HepG2 (cell line): ENCODE results near the gene DENND4A. TPM values are rescaled to one million over a fixed set of nuclear protein-coding genes. Genes with fewer than 3 reads are reported as not detected.

Experiments
- ATAC-seq: fragments of 200-7000 bp; cut with Tn5 transposase; 3 replicates; pipeline ENCODE4 v1.9.1; 2020; ENCODE audit warnings: mild to moderate bottlenecking, moderate library complexity
- BruUV-seq: library from RNA; stranded (reverse); fragments of 400-500 nt; replicated peaks from 2 replicates; lab custom pipeline; 2021; lab: Mats Ljungman, UMichigan
- CTCF ChIA-PET: fragments of 300-600 bp; formaldehyde crosslinking; extraction: SDS; loops from one replicate; lab custom pipeline; 2021; ENCODE audit warnings: low total read pairs, inconsistent platforms, low intra/inter-chr PET ratio; lab: Yijun Ruan, JAX
- POLR2A ChIA-PET: fragments of 350-600 bp; sonication (Branson Sonifier 250); formaldehyde crosslinking; loops from one replicate; lab custom pipeline; 2020; ENCODE audit warnings: antibody characterized with exemption, inconsistent platforms; lab: Yijun Ruan, JAX
- DNase-seq: peaks from one replicate; pipeline ENCODE4 v3.0.0-alpha.2; 2015; ENCODE audit warnings: low spot score
- FAIRE-seq: peaks from 3 replicates; lab custom pipeline; 2011; peaks lifted over from hg19 to GRCh38; lab: Jason Lieb, UNC
- H2AFZ ChIP-seq: one replicate; pipeline ENCODE4 v1.6.1; 2011; ENCODE audit warnings: low read length, inconsistent platforms
- H3K27ac ChIP-seq: fragments of 300-600 bp; 3 replicates; pipeline ENCODE4 v1.8.0; 2011; ENCODE audit warnings: mixed run types, mild to moderate bottlenecking, mixed read lengths, low read length, inconsistent platforms; ENCODE audit not compliant: insufficient read depth; ENCODE audit errors: extremely low read length
- H3K27me3 ChIP-seq, 2 experiments: fragments of 200-600 bp in 1 of 2; 2 replicates in 1 of 2; 3 replicates in 1 of 2; pipeline versions ENCODE4 v1.6.0 to v1.8.0; 2011; ENCODE audit warnings: low read length in 2 of 2, mild to moderate bottlenecking in 2 of 2, moderate library complexity in 2 of 2, inconsistent platforms in 1 of 2; ENCODE audit not compliant: insufficient read depth in 2 of 2, control insufficient read depth in 1 of 2
- H3K36me3 ChIP-seq, 2 experiments: fragments of 200-600 bp in 1 of 2; replicated peaks in 1 of 2; 2 replicates in 1 of 2; 3 replicates in 1 of 2; pipeline versions ENCODE4 v1.5.1 to v1.8.0; 2011; ENCODE audit warnings: low read length in 2 of 2, inconsistent platforms in 1 of 2; ENCODE audit not compliant: insufficient read depth in 2 of 2, control insufficient read depth in 1 of 2
- H3K4me1 ChIP-seq: 2 replicates; pipeline ENCODE4 v1.5.1; 2012; ENCODE audit warnings: low read length, inconsistent platforms; ENCODE audit not compliant: insufficient read depth
- H3K4me2 ChIP-seq: 2 replicates; pipeline ENCODE4 v1.6.0; 2011; ENCODE audit warnings: low read depth, low read length, inconsistent platforms
- H3K4me3 ChIP-seq, 3 experiments: fragments of 200-600 bp in 1 of 3; sonication (generic), shearing (Covaris generic) in 1 of 3; replicated peaks in 1 of 3; 2 replicates each; pipeline ENCODE4 v1.5.1; 2011 to 2016; ENCODE audit warnings: low read length in 3 of 3, inconsistent platforms in 2 of 3, low read depth in 2 of 3, mild to moderate bottlenecking in 2 of 3, control low read depth in 1 of 3, mixed read lengths in 1 of 3; ENCODE audit not compliant: insufficient read depth in 1 of 3
- H3K79me2 ChIP-seq: one replicate; pipeline ENCODE4 v1.6.1; 2011; ENCODE audit warnings: low read length, inconsistent platforms; ENCODE audit not compliant: insufficient read depth
- H3K9ac ChIP-seq: 2 replicates; pipeline ENCODE4 v1.6.0; 2011; ENCODE audit warnings: mild to moderate bottlenecking, low read depth, low read length, inconsistent platforms; ENCODE audit not compliant: insufficient read depth
- H3K9me3 ChIP-seq: 2 replicates; pipeline ENCODE4 v1.5.1; 2012; ENCODE audit warnings: mild to moderate bottlenecking, low read length
- H4K20me1 ChIP-seq: 2 replicates; pipeline ENCODE4 v1.6.0; 2011; ENCODE audit warnings: inconsistent platforms, mild to moderate bottlenecking, low read length, moderate library complexity; ENCODE audit not compliant: insufficient read depth
- CBX1 ChIP-seq: IDR thresholded peaks from one replicate; pipeline ENCODE4 v1.6.1; 2016; ENCODE audit warnings: antibody characterized with exemption, low read depth
- HES4 ChIP-seq: sonication (generic); formaldehyde crosslinking; IDR thresholded peaks from 2 replicates; pipeline ENCODE4 v1.9.0; 2021; ENCODE audit warnings: mild to moderate bottlenecking, missing genetic modification reagents, borderline replicate concordance
- HMGA1 ChIP-seq: sonication (generic); formaldehyde crosslinking; conservative IDR thresholded peaks from 2 replicates; pipeline ENCODE4 v1.4.0; 2020; ENCODE audit warnings: missing genetic modification reagents
- HOXA9 ChIP-seq: sonication (generic); formaldehyde crosslinking; IDR thresholded peaks from 2 replicates; pipeline ENCODE4 v1.8.1; 2022; ENCODE audit warnings: missing genetic modification reagents, mild to moderate bottlenecking, moderate library complexity, borderline replicate concordance
- KDM6A ChIP-seq: IDR thresholded peaks from 2 replicates; pipeline ENCODE4 v1.6.1; 2016; ENCODE audit warnings: low read depth
- NCOA5 ChIP-seq: sonication (generic); formaldehyde crosslinking; IDR thresholded peaks from 2 replicates; pipeline ENCODE4 v1.4.0; 2020; ENCODE audit warnings: missing genetic modification reagents
- SP5 ChIP-seq: IDR thresholded peaks from 2 replicates; pipeline ENCODE4 v1.6.1; 2016; ENCODE audit warnings: low read depth, borderline replicate concordance
- SSRP1 ChIP-seq: IDR thresholded peaks from 2 replicates; pipeline ENCODE4 v1.6.1; 2016; ENCODE audit warnings: control low read depth
- ZNF333 ChIP-seq: sonication (generic); formaldehyde crosslinking; IDR thresholded peaks from 2 replicates; pipeline ENCODE4 v1.4.0; 2020; ENCODE audit warnings: mild to moderate bottlenecking, missing genetic modification reagents, borderline replicate concordance
- ZNF451 ChIP-seq: sonication (generic); formaldehyde crosslinking; IDR thresholded peaks from 2 replicates; pipeline ENCODE4 v1.5.0; 2020; ENCODE audit warnings: mild to moderate bottlenecking, missing genetic modification reagents
- ZNF460 ChIP-seq: sonication (generic); formaldehyde crosslinking; IDR thresholded peaks from 2 replicates; pipeline ENCODE4 v1.5.1; 2020; ENCODE audit warnings: missing genetic modification reagents, mild to moderate bottlenecking, borderline replicate concordance
- ZSCAN31 ChIP-seq: sonication (generic); formaldehyde crosslinking; IDR thresholded peaks from 2 replicates; pipeline ENCODE4 v1.5.0; 2020; ENCODE audit warnings: low read depth, mild to moderate bottlenecking, missing genetic modification reagents
- WGBS: methylation state at CpG from one replicate; pipeline ENCODE4 v1.1.6; 2017; ENCODE audit warnings: low lambda C conversion rate; 5-methylcytosine and 5-hydroxymethylcytosine counted together
- in situ Hi-C: cut with HindIII; loops from 2 replicates; pipeline ENCODE4 v1.10.0; 2017; ENCODE audit warnings: low pct_unique_long_range_greater_than_20kb; ENCODE audit not compliant: extremely low pct_ligation_motif_present
- intact Hi-C: fragments of 100-400 bp; cut with micrococcal nuclease; formaldehyde crosslinking; loops from one replicate; pipeline ENCODE4 v1.10.0; 2022; ENCODE audit not compliant: unreplicated experiment
- polyA plus RNA-seq, 8 experiments: library from polyadenylated mRNA; depleted of rRNA in 3 of 8; stranded (reverse) in 7 of 8; unstranded in 1 of 8; fragments of >200 nt; fragmentation: Illumina TruSeq in 4 of 8; extraction: Trizol in 4 of 8; gene quantifications; 2 replicates each; pipeline versions ENCODE4 v1.2.1 to v1.2.3, GENCODE V29; 2011 to 2016; ENCODE audit warnings: low read depth in 4 of 8, missing spikeins in 1 of 8, mixed read lengths in 1 of 8; ENCODE audit not compliant: insufficient read depth in 1 of 8
- total RNA-seq, 5 experiments: library from RNA; depleted of rRNA; stranded (reverse); fragments of >200 nt; fragmentation: Illumina TruSeq; extraction: Trizol; gene quantifications; 2 replicates each; pipeline ENCODE4 v1.2.3, GENCODE V29; 2016; ENCODE audit warnings: low read depth in 1 of 5
- TF ChIP-seq, protein P1 (sequence below): sonication (generic); formaldehyde crosslinking; IDR thresholded peaks from 2 replicates; pipeline ENCODE4 v1.4.0; 2020; ENCODE audit warnings: mild to moderate bottlenecking, missing genetic modification reagents
- TF ChIP-seq, protein P2 (sequence below): sonication (generic); formaldehyde crosslinking; IDR thresholded peaks from 2 replicates; pipeline ENCODE4 v1.5.1; 2020; ENCODE audit warnings: mild to moderate bottlenecking, missing genetic modification reagents
- TF ChIP-seq, protein P3 (sequence below): sonication (generic); formaldehyde crosslinking; IDR thresholded peaks from 2 replicates; pipeline ENCODE4 v1.8.0; 2022; ENCODE audit warnings: mild to moderate bottlenecking, missing genetic modification reagents; ENCODE audit not compliant: insufficient replicate concordance

DENND4A gene
- total and polyA plus RNA-seq, 2 of the 13 experiments (the other 11 are each of a cell fraction or from before 2014, with no cell fraction given) = 13.2 to 18.6 TPM

DNA sequence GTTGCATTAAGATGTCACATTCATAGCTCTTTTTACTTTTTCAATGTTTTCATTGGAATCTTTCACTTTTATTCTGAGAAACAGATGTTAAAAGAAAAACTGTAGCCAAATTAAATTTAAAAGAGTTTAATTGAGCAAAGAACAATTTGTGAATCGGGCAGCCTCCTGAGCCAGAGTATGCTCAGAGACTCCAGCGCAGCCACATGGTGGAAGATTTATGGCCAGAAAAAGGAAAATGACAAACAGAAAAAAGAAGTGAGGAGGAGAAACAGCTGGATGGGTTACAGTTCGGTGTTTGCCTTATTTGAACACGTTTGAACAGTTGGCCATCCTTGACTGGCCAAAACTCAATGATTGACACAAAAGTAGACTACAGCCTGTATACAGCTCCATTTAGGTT lies 43.4 kb upstream of the DENND4A start (continued):
- no peak for TF ChIP-seq SSRP1

DNA sequence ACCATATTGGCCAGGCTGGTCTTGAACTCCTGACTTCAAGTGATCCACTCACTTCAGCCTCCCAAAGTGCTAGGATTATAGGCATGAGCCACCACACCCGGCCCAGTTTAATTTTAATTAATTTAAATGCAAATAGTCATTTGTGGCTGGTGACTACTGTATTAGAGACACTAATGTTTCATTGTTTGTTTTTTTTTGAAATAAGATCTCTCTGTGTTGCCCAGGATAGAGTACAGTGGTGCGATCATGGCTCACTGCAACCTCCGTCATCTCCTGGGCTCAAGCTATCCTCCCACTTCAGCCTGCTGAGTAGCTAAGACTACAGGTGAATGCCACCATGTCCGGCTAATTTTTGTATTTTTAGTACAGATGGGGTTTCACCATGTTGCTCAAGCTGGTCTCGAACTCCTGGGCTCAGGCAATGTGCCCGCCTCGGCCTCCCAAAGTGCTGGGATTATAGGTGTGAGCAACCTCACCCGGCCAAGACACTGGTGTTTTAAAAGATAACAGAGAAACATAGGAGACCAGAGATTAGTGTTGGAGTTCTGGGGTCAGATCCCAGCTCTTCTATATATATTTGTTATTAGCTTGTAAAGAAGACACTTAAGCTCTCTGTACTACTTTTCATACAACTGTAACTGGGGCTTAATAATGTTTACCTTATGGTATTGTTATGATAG lies 42.6 kb upstream of the DENND4A start:
- H3K36me3 ChIP-seq = no peaks in the 10 kb centered on the region
- no TSS peak for BruUV-seq
- TF ChIP-seq ZSCAN31 (no peak), HMGA1 (CRISPR knock-in tag) (no peak), NCOA5 (CRISPR knock-in tag) (no peak), HES4 (CRISPR knock-in tag) (no peak), ZNF333 (CRISPR knock-in tag) (no peak), KDM6A (CRISPR knock-in tag) (no peak), SP5 (CRISPR knock-in tag) (no peak), ZNF460 (CRISPR knock-in tag) (no peak), CBX1 (no peak), HOXA9 (CRISPR knock-in tag) (no peak), ZNF451 (no peak)
- TF ChIP-seq, protein P1, sequence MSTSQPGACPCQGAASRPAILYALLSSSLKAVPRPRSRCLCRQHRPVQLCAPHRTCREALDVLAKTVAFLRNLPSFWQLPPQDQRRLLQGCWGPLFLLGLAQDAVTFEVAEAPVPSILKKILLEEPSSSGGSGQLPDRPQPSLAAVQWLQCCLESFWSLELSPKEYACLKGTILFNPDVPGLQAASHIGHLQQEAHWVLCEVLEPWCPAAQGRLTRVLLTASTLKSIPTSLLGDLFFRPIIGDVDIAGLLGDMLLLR = no peak
- TF ChIP-seq, protein P2, sequence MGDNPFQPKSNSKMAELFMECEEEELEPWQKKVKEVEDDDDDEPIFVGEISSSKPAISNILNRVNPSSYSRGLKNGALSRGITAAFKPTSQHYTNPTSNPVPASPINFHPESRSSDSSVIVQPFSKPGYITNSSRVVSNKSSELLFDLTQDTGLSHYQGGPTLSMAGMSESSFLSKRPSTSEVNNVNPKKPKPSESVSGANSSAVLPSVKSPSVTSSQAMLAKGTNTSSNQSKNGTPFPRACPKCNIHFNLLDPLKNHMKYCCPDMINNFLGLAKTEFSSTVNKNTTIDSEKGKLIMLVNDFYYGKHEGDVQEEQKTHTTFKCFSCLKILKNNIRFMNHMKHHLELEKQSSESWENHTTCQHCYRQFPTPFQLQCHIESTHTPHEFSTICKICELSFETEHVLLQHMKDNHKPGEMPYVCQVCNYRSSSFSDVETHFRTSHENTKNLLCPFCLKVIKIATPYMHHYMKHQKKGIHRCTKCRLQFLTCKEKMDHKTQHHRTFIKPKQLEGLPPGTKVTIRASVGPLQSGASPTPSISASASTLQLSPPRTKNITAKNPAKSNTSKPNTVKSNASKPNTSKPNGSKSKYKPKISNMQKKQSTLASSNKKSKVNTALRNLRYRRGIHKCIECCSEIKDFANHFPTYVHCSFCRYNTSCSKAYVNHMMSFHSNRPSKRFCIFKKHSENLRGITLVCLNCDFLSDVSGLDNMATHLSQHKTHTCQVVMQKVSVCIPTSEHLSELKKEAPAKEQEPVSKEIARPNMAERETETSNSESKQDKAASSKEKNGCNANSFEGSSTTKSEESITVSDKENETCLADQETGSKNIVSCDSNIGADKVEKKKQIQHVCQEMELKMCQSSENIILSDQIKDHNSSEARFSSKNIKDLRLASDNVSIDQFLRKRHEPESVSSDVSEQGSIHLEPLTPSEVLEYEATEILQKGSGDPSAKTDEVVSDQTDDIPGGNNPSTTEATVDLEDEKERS (CRISPR knock-in tag) = no peak
- TF ChIP-seq, protein P3, sequence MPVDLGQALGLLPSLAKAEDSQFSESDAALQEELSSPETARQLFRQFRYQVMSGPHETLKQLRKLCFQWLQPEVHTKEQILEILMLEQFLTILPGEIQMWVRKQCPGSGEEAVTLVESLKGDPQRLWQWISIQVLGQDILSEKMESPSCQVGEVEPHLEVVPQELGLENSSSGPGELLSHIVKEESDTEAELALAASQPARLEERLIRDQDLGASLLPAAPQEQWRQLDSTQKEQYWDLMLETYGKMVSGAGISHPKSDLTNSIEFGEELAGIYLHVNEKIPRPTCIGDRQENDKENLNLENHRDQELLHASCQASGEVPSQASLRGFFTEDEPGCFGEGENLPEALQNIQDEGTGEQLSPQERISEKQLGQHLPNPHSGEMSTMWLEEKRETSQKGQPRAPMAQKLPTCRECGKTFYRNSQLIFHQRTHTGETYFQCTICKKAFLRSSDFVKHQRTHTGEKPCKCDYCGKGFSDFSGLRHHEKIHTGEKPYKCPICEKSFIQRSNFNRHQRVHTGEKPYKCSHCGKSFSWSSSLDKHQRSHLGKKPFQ (CRISPR knock-in tag) = no peak
- TF ChIP-seq, all 625 proteins: peak for 0
- H3K9me3 ChIP-seq = no peaks in the 10 kb centered on the region
- H3K27ac ChIP-seq = no peak overlapping the region
- ChIA-PET CTCF (no interaction called here), POLR2A (interaction anchor here (0.9 to 2.3 kb wide), 3 partner anchors 28 to 36 kb away, joined by 3 to 10 read pairs (median 3); partner anchors contain the start of gene RAB11A)
- peaks cover 78% of the 10 kb centered on the region for H3K4me1 ChIP-seq
- H3K4me3 ChIP-seq = no peak overlapping the region
- no peaks in the 10 kb centered on the region for H4K20me1 ChIP-seq
- no peak for DNase-seq
- no peak for FAIRE-seq
- ATAC-seq = no peak
- no peak overlapping the region for H3K4me2 ChIP-seq
- no peaks in the 10 kb centered on the region for H3K27me3 ChIP-seq
- in situ Hi-C loops = no loop called here
- no peaks in the 10 kb centered on the region for H3K79me2 ChIP-seq
- WGBS = 85% methylated on average over 8 of the region's 8 CpGs
- H2AFZ ChIP-seq = no peak overlapping the region
- intact Hi-C loops = loop anchor here (2.0 kb wide), 1 partner anchor 196 kb away; no protein-coding TSS in a partner anchor
- no peak overlapping the region for H3K9ac ChIP-seq
